GM13976 (cell line): Measurements from ENCODE around the gene TFR2.
"Not testable (repeated sequence)": the region's sequence is repeated elsewhere in the genome, so short reads cannot be mapped to it uniquely, and the experiment has no call there.

Source experiments
- DNase-seq: peaks from one replicate; pipeline ENCODE4 v3.0.0; 2012; ENCODE audit warnings: low spot score
- in situ Hi-C: fragments of 300-500 bp; cut with MboI; formaldehyde crosslinking; loops from one replicate; pipeline ENCODE4 v1.12.0; 2022; ENCODE audit warnings: low sequenced_read_pairs, mixed read lengths, inconsistent platforms; ENCODE audit not compliant: unreplicated experiment
- TF ChIP-seq, protein P1 (sequence below): IDR thresholded peaks from 2 replicates; pipeline ENCODE4 v1.5.1; 2012; ENCODE audit warnings: borderline replicate concordance, mild to moderate bottlenecking; ENCODE audit not compliant: insufficient read depth; ENCODE audit errors: extremely low read depth, missing control alignments, control extremely low read depth

Gene TFR2

GRCh38 chr7:100668069-100668449 lies 26.7 kb upstream of the TFR2 start:
- TF ChIP-seq, protein P1, sequence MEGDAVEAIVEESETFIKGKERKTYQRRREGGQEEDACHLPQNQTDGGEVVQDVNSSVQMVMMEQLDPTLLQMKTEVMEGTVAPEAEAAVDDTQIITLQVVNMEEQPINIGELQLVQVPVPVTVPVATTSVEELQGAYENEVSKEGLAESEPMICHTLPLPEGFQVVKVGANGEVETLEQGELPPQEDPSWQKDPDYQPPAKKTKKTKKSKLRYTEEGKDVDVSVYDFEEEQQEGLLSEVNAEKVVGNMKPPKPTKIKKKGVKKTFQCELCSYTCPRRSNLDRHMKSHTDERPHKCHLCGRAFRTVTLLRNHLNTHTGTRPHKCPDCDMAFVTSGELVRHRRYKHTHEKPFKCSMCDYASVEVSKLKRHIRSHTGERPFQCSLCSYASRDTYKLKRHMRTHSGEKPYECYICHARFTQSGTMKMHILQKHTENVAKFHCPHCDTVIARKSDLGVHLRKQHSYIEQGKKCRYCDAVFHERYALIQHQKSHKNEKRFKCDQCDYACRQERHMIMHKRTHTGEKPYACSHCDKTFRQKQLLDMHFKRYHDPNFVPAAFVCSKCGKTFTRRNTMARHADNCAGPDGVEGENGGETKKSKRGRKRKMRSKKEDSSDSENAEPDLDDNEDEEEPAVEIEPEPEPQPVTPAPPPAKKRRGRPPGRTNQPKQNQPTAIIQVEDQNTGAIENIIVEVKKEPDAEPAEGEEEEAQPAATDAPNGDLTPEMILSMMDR = no peak
- no peak for DNase-seq
- in situ Hi-C loops = no loop called here

GRCh38 chr7:100667331-100668068 lies 26.1 kb upstream of the TFR2 start:
- DNase-seq = no peak
- TF ChIP-seq, protein P1 = no peak
- in situ Hi-C loops = no loop called here

- DNase-seq = no peak
- in situ Hi-C loops = no loop called here
- TF ChIP-seq, protein P1 = no peak
Measured at GRCh38 chr7:100665168-100665726, 23.9 kb upstream of the TFR2 start.

GRCh38 chr7:100662194-100662776 lies 20.9 kb upstream of the TFR2 start:
- in situ Hi-C loops, DNase-seq: not testable (repeated sequence)

DNA sequence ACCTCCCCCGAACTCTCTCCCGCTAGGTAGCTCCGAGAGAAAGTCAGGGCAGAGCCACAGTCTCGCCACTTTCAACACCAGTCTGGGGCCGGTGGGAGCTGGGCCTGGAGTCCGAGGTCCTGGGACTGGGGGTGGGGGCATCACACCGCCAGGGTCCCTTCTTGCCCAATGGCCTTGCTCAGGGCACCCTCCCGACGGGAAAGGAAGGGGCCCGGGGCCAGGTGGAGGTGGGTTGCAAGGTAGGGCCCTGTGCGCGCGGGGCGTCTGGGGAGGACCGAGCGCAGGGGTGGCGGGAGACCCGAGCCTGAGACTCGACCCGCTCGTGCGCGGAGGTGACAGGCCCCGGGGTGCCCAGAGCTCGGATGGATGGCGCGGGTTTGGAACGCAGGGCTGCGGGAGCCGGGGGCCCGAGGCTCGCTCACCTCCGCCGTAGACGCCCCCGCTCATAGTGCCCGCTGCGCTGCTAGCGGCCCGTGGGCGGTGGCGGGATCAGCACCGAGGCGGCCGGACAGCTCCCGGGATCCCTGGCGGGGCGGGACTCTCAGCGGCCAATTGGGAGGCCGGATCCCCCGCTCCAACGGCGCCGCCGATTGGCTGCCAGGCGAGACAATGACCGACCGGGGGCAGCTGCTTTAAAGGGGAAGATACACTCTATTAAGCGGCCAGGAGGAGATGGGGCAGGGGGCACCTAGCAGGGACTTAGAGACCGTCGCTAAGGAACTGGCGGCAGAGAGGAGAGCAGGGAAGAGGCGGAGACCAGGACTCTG lies 14.7 kb upstream of the TFR2 start, which contains the start of gene ACTL6B:
Gene ACTL6B, minus strand, starts transcription at position 541 of the 767 bp plus-strand sequence. Its CDS starts 94 bp downstream, at position 447.
- peak; percentile 74 for DNase-seq
- in situ Hi-C loops = no loop called here
- TF ChIP-seq, protein P1 = no peak

GRCh38 chr7:100654908-100655831 lies 13.8 kb upstream of the TFR2 start:
- in situ Hi-C loops = no loop called here
- TF ChIP-seq, protein P1 = no peak
- DNase-seq = peak; percentile 39
